ENCODE results near the gene BHLHA15. TPM values are rescaled to one million over a fixed set of nuclear protein-coding genes. Genes with fewer than 3 reads are reported as not detected.

The BHLHA15 gene
- total RNA-seq, 1 donor from 2014 or later, result 3.2 TPM

- Histone ChIP-seq H3K27me3 (ENCODE audit: control insufficient read depth, insufficient read depth, low read length) (no peaks in the 10 kb centered on the region), H3K36me3 (ENCODE audit: control insufficient read depth, insufficient read depth, low read length) (no peaks in the 10 kb centered on the region), H3K4me3 (ENCODE audit: low read depth, low read length) (no peak overlapping the region)
- FAIRE-seq (no peak), DNase-seq (ENCODE audit: low read depth) (no peak)
- TF ChIP-seq, protein P1, sequence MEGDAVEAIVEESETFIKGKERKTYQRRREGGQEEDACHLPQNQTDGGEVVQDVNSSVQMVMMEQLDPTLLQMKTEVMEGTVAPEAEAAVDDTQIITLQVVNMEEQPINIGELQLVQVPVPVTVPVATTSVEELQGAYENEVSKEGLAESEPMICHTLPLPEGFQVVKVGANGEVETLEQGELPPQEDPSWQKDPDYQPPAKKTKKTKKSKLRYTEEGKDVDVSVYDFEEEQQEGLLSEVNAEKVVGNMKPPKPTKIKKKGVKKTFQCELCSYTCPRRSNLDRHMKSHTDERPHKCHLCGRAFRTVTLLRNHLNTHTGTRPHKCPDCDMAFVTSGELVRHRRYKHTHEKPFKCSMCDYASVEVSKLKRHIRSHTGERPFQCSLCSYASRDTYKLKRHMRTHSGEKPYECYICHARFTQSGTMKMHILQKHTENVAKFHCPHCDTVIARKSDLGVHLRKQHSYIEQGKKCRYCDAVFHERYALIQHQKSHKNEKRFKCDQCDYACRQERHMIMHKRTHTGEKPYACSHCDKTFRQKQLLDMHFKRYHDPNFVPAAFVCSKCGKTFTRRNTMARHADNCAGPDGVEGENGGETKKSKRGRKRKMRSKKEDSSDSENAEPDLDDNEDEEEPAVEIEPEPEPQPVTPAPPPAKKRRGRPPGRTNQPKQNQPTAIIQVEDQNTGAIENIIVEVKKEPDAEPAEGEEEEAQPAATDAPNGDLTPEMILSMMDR (IDR thresholded peaks at IDR 0.05; ENCODE audit: insufficient read depth, low read length, severe bottlenecking), result no peak
Observed at GRCh38 chr7:98213888-98214810, 2.9 kb downstream of the BHLHA15 start.

DNA sequence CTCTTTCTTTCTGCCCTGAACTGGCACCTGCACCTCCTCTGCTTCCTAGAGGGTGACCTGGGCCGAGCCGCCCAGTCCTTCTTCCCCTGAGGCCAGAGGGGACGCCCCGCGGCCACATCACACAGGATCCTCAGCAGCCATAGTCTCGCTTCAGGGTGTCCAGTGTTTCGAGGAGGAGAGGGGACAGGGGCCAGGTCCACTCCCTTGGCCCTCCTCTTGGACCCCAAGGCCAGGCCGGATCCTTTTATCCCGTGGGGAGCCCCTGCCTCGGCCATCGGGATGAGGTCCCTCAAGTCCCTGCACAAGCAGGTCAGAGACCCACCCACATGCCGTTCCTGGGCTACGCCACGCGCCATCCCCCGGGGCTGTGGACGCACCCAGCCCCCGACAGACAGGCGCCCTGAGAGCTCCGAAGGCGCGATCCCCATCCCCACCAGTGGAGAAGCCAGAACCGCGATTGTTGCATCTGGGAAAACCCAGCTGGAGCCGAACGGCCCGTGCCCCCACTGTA lies 3.6 kb downstream of the BHLHA15 start:
- H3K4me3 ChIP-seq (ENCODE audit: low read depth, low read length), result no peak overlapping the region
- FAIRE-seq, result no peak
- TF ChIP-seq, protein P1 (IDR thresholded peaks at IDR 0.05; ENCODE audit: insufficient read depth, low read length, severe bottlenecking), result no peak
- H3K27me3 ChIP-seq (ENCODE audit: control insufficient read depth, insufficient read depth, low read length), result no peaks in the 10 kb centered on the region
- no peaks in the 10 kb centered on the region for H3K36me3 ChIP-seq (ENCODE audit: control insufficient read depth, insufficient read depth, low read length)
- DNase-seq (ENCODE audit: low read depth), result no peak

GRCh38 chr7:98215561-98216495 lies 4.6 kb downstream of the BHLHA15 start:
- DNase-seq (ENCODE audit: low read depth) (no peak), FAIRE-seq (no peak)
- Histone ChIP-seq H3K36me3 (ENCODE audit: control insufficient read depth, insufficient read depth, low read length) (no peaks in the 10 kb centered on the region), H3K4me3 (ENCODE audit: low read depth, low read length) (no peak overlapping the region), H3K27me3 (ENCODE audit: control insufficient read depth, insufficient read depth, low read length) (no peaks in the 10 kb centered on the region)
- TF ChIP-seq, protein P1 (IDR thresholded peaks at IDR 0.05; ENCODE audit: insufficient read depth, low read length, severe bottlenecking), result no peak

- TF ChIP-seq, protein P1 (IDR thresholded peaks at IDR 0.05; ENCODE audit: insufficient read depth, low read length, severe bottlenecking), result no peak
Observed at GRCh38 chr7:98216941-98217622, 5.8 kb downstream of the BHLHA15 start.

More at GRCh38 chr7:98216941-98217622, 5.8 kb downstream of the BHLHA15 start:
- DNase-seq (ENCODE audit: low read depth), result no peak
- no peak overlapping the region for H3K4me3 ChIP-seq (ENCODE audit: low read depth, low read length)
- no peaks in the 10 kb centered on the region for H3K27me3 ChIP-seq (ENCODE audit: control insufficient read depth, insufficient read depth, low read length)
- H3K36me3 ChIP-seq (ENCODE audit: control insufficient read depth, insufficient read depth, low read length), result peaks cover 2% of the 10 kb centered on the region
- no peak for FAIRE-seq
